Adrenal gland (tissue), 12 donors: ENCODE results near the gene RASGEF1C. TPM values are rescaled to one million over a fixed set of nuclear protein-coding genes. Genes with fewer than 3 reads are reported as not detected.
A peak's percentile ranks its signal among the peaks of the same experiment; 100 is the strongest.

Experiments
- DNase-seq, 7 donors: peaks; one replicate each; pipeline ENCODE4 v3.0.0-alpha.2; 2019 to 2020
- H3K27ac ChIP-seq, 5 donors: fragments of 200-600 bp; sonication (generic) in 4 of 5; 1 replicate in 3 of 5; 2 replicates in 2 of 5; pipeline versions ENCODE4 v1.5.1 to v1.8.0; 2016 to 2020; ENCODE audit warnings: mild to moderate bottlenecking in 1 of 5
- H3K27me3 ChIP-seq: fragments of 200-600 bp; 2 replicates; pipeline ENCODE4 v1.8.0; 2021
- H3K36me3 ChIP-seq, 2 donors: fragments of 200-600 bp; replicated peaks in 1 of 2; 1 replicate in 1 of 2; 2 replicates in 1 of 2; pipeline versions ENCODE4 v1.5.1 to v1.8.0; 2018 to 2022
- H3K4me1 ChIP-seq, 2 donors: fragments of 200-600 bp; replicated peaks in 1 of 2; 1 replicate in 1 of 2; 2 replicates in 1 of 2; pipeline versions ENCODE4 v1.5.1 to v1.8.0; 2018 to 2021
- H3K4me3 ChIP-seq, 4 donors: fragments of 200-600 bp; sonication (generic) in 3 of 4; one replicate each; pipeline ENCODE4 v1.5.1; 2016 to 2018
- H3K9me3 ChIP-seq, 3 donors: fragments of 200-600 bp; sonication (generic) in 1 of 3; replicated peaks in 1 of 3; 1 replicate in 2 of 3; 2 replicates in 1 of 3; pipeline versions ENCODE4 v1.5.1 to v1.8.0; 2016 to 2021
- POLR2A ChIP-seq, 2 donors: fragments of 450-650 bp; IDR thresholded peaks; one replicate each; pipeline ENCODE4 v1.6.1; 2017; ENCODE audit warnings: antibody characterized with exemption in 2 of 2, mild to moderate bottlenecking in 2 of 2, moderate library complexity in 1 of 2
- WGBS, 4 donors: extraction: QIAGEN DNeasy Blood & Tissue Kit in 2 of 4; methylation state at CpG; one replicate each; pipeline versions ENCODE4 v1.1.5 to v1.1.7; 2013 to 2017; 5-methylcytosine and 5-hydroxymethylcytosine counted together
- intact Hi-C, 2 donors: fragments of 100-400 bp; cut with DNase I; formaldehyde crosslinking; loops; one replicate each; pipeline versions ENCODE4 v1.14.1 to v1.15.0; 2022 to 2023
- polyA plus RNA-seq, 3 donors: library from polyadenylated mRNA; stranded (reverse); fragments of 200-250 nt in 2 of 3; fragments of 350-450 nt in 1 of 3; fragmentation: Illumina TruSeq in 1 of 3; extraction: RNeasy Lipid Tissue Mini Kit (QIAGEN cat#74804) in 1 of 3; gene quantifications; one replicate each; pipeline ENCODE4 v1.2.3, GENCODE V29; 2013 to 2014
- total RNA-seq, 9 donors: library from RNA; depleted of rRNA in 4 of 9; stranded (reverse); fragments of >200 nt in 4 of 9; fragments of 120-200 nt in 1 of 9; fragmentation: NEBNext Ultra II Directional in 1 of 9; extraction: Animal tissue kit (Norgen Biotek cat#: 25700) in 1 of 9; gene quantifications; one replicate each; pipeline versions ENCODE4 v1.1.0 to v1.2.4, GENCODE V29; 2013 to 2023
- TF ChIP-seq, protein P1 (sequence below), 6 experiments: fragments of 450-650 bp in 4 of 6; fragments of 200-600 bp in 2 of 6; sonication (generic) in 1 of 6; IDR thresholded peaks; 1 replicate in 5 of 6; 2 replicates in 1 of 6; pipeline versions ENCODE4 v1.5.1 to v1.8.0; 2016 to 2021; ENCODE audit warnings: antibody characterized with exemption in 6 of 6, mild to moderate bottlenecking in 2 of 6, moderate library complexity in 1 of 6
- donor health status: healthy with polysubstance abuse.
- donor health status: Bipolar disorder and iron deficiency.
- donor health status: DM: yes; HTN: yes; CAD: no.
- donor health status: DM: no; HTN: no; CAD: no.
- donor health status: DM: no; HTN: no; CAD: no.
- donor health status: DM: yes; HTN: yes; CAD: no.

The RASGEF1C gene
- total and polyA plus RNA-seq, 12 donors: 0.15 to 1.9 (median 0.74) TPM; not detected in 6

DNA sequence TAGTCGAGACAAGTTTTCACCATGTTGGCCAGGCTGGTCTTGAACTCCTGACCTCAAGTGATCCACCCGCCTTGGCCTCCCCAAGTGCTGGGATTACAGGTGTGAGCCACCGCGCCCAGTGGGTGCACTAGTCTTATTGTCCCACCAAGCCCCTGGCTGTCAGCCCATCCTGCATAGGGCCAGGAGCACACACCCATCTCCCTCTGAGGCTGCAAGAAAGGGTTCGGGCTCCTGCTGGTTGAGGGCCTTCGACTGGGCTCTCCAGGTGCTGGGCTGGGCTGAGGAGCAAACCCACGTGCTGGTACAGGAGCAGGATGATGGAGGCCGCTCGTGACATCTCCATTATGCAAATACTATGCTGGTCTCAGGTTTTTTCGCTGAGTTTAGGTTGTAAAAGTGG lies 112.4 kb downstream of the RASGEF1C start:
- Histone ChIP-seq H3K27ac (no peak overlapping the region), H3K4me1 (no peaks in the 10 kb centered on the region), H3K27me3 (no peaks in the 10 kb centered on the region), H3K36me3 (no peaks in the 10 kb centered on the region), H3K4me3 (no peak overlapping the region), H3K9me3 (no peaks in the 10 kb centered on the region)
- intact Hi-C loops: no loop called here
- 83 to 92% (median 90%) methylated on average over 7 to 10 of the region's 10 CpGs for WGBS, 4 donors
- TF ChIP-seq POLR2A (IDR thresholded peaks at IDR 0.05): no peak
- TF ChIP-seq, protein P1, sequence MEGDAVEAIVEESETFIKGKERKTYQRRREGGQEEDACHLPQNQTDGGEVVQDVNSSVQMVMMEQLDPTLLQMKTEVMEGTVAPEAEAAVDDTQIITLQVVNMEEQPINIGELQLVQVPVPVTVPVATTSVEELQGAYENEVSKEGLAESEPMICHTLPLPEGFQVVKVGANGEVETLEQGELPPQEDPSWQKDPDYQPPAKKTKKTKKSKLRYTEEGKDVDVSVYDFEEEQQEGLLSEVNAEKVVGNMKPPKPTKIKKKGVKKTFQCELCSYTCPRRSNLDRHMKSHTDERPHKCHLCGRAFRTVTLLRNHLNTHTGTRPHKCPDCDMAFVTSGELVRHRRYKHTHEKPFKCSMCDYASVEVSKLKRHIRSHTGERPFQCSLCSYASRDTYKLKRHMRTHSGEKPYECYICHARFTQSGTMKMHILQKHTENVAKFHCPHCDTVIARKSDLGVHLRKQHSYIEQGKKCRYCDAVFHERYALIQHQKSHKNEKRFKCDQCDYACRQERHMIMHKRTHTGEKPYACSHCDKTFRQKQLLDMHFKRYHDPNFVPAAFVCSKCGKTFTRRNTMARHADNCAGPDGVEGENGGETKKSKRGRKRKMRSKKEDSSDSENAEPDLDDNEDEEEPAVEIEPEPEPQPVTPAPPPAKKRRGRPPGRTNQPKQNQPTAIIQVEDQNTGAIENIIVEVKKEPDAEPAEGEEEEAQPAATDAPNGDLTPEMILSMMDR (IDR thresholded peaks at IDR 0.05): no peak
- no peak for DNase-seq

DNA sequence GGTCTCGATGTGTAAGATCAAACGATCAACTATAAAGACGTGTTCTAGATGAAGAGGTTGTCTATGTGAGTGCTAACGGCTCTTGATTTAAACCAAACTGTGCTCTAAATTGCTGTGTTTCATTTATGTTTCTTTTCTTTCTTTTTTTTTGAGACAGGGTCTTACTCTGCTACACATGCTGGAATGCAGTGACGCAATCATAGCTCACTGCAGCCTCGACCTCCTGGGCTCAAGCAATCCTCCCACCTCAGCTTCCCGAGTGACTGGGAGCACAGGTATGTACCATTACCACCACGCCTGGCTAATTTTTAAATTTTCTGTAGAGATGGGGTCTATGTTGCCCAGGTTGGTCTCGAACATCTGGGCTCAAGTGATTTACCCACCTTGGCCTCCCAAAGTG lies 113.5 kb downstream of the RASGEF1C start:
- no peaks in the 10 kb centered on the region for H3K9me3 ChIP-seq
- H3K36me3 ChIP-seq: no peaks in the 10 kb centered on the region
- H3K4me3 ChIP-seq: no peak overlapping the region
- no peaks in the 10 kb centered on the region for H3K27me3 ChIP-seq
- DNase-seq: no peak
- no peak overlapping the region for H3K27ac ChIP-seq
- 75 to 84% (median 79%) methylated on average over 9 of the region's 9 CpGs for WGBS, 4 donors
- no peak for TF ChIP-seq POLR2A (IDR thresholded peaks at IDR 0.05)
- TF ChIP-seq, protein P1 (IDR thresholded peaks at IDR 0.05): no peak
- peaks cover 0 to 5% of the 10 kb centered on the region in 2 donors for H3K4me1 ChIP-seq
- intact Hi-C loops: no loop called here

DNA sequence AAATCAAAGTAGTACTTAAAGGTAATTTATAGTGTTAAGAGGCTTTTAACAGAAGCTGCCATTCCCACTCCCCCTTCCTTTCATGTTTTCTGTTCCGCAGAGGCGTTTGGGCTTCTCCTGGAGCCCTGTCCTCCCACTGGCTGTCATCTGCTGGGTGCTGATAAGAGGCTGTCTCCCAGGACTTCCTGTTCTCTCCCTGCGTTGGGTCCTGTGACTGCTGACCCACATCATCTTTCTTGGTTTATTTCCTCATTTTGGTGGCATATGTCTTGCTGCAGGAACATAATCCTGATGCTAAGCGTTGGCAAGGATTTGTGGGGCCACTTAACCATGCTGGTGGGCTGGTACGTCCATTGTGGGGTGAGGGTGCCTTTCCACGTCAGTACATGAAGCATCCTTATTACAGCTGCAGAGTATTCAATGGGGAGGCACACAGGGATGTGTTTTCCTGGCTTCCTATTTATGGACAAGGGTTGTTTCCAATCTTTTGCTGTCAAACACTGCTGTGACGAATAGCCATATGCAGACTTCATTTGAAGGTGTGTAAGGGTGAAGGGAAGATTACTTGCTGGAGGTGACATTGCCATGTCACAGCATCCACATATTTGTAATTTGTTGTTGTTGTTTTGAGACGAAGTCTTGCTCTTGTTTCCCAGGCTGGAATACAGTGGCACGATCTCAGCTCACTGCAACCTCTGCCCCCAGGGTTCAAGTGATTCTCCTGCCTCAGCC lies 115.2 kb downstream of the RASGEF1C start:
- Histone ChIP-seq H3K27ac (peak overlapping the region in 1 of 5 donors; percentile 6), H3K4me3 (no peak overlapping the region), H3K36me3 (no peaks in the 10 kb centered on the region), H3K27me3 (no peaks in the 10 kb centered on the region), H3K4me1 (peaks cover 0 to 5% of the 10 kb centered on the region in 2 donors), H3K9me3 (no peaks in the 10 kb centered on the region)
- TF ChIP-seq, protein P1 (IDR thresholded peaks at IDR 0.05): no peak
- 55 to 71% (median 65%) methylated on average over 6 to 9 of the region's 9 CpGs for WGBS, 4 donors
- DNase-seq: peak in 4 of 7 donors; percentile 42 to 54 (median 48)
- intact Hi-C loops: no loop called here

DNA sequence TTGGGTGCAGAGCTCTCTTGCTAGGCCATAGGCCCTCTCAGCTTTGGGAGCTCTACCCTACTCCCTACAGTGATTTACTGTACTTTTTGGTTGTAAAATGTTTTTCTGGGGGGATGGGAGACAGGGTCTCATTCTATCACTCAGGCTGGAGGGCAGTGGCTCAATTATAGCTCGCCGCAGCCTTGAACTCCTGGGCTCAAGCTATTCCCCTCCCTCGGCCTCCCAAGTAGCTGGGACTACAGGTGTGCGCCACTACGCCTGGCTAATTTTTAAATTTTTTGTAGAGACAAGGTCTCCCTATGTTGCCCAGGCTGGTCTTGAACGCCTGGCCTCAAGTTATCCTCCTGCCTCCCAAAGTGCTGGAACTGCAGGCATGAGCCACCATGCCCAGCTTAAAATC lies 115.8 kb downstream of the RASGEF1C start:
- no peak for DNase-seq
- intact Hi-C loops: no loop called here
- no peak for TF ChIP-seq POLR2A (IDR thresholded peaks at IDR 0.05)
- TF ChIP-seq, protein P1 (IDR thresholded peaks at IDR 0.05): no peak
- no peaks in the 10 kb centered on the region for H3K9me3 ChIP-seq
- peaks cover 0 to 5% of the 10 kb centered on the region in 2 donors for H3K4me1 ChIP-seq
- H3K36me3 ChIP-seq: no peaks in the 10 kb centered on the region
- WGBS, 4 donors: 87 to 93% (median 90%) methylated on average over 6 of the region's 6 CpGs
- no peak overlapping the region for H3K4me3 ChIP-seq
- H3K27me3 ChIP-seq: no peaks in the 10 kb centered on the region
- peak overlapping the region in 1 of 5 donors; percentile 6 for H3K27ac ChIP-seq
